H9 (cell line): Measurements from ENCODE around the gene GCNT2. TPM values are rescaled to one million over a fixed set of nuclear protein-coding genes. Genes with fewer than 3 reads are reported as not detected.

Source experiments
- DNase-seq: peaks from one replicate; pipeline ENCODE4 v3.0.0-alpha.2; 2017
- H2AFZ ChIP-seq: one replicate; pipeline ENCODE4 v1.6.1; 2013; ENCODE audit warnings: mild to moderate bottlenecking, low read length, control low read depth, moderate library complexity
- H2AK5ac ChIP-seq: 2 replicates; pipeline ENCODE4 v1.6.1; 2013; ENCODE audit warnings: low read length, control low read depth, mixed read lengths; ENCODE audit not compliant: insufficient read length
- H2BK120ac ChIP-seq: one replicate; pipeline ENCODE4 v1.6.1; 2013; ENCODE audit warnings: low read depth, mild to moderate bottlenecking, low read length, control low read depth, inconsistent platforms; ENCODE audit not compliant: poor library complexity, severe bottlenecking
- H2BK12ac ChIP-seq: 2 replicates; pipeline ENCODE4 v1.6.1; 2013; ENCODE audit warnings: low read length, control low read depth, mixed read lengths, low read depth; ENCODE audit not compliant: insufficient read length
- H2BK15ac ChIP-seq: 2 replicates; pipeline ENCODE4 v1.6.1; 2013; ENCODE audit warnings: low read depth, low read length, control low read depth
- H2BK20ac ChIP-seq: one replicate; pipeline ENCODE4 v1.6.1; 2013; ENCODE audit warnings: low read depth, mild to moderate bottlenecking, low read length, control low read depth, inconsistent platforms; ENCODE audit not compliant: poor library complexity, severe bottlenecking
- H2BK5ac ChIP-seq: 2 replicates; pipeline ENCODE4 v1.6.1; 2013; ENCODE audit warnings: low read length, control low read depth, mixed read lengths; ENCODE audit not compliant: insufficient read length
- H3K14ac ChIP-seq: 2 replicates; pipeline ENCODE4 v1.6.1; 2013; ENCODE audit warnings: low read length, control low read depth; ENCODE audit not compliant: insufficient read depth
- H3K18ac ChIP-seq: 2 replicates; pipeline ENCODE4 v1.6.1; 2013; ENCODE audit warnings: low read depth, mild to moderate bottlenecking, mixed read lengths, low read length, control low read depth; ENCODE audit not compliant: insufficient read length
- H3K23ac ChIP-seq: 2 replicates; pipeline ENCODE4 v1.6.1; 2013; ENCODE audit warnings: low read length, control low read depth, mixed read lengths, low read depth; ENCODE audit not compliant: insufficient read length
- H3K23me2 ChIP-seq: 2 replicates; pipeline ENCODE4 v1.6.1; 2013; ENCODE audit warnings: low read depth, mild to moderate bottlenecking, mixed read lengths, low read length, control low read depth; ENCODE audit not compliant: insufficient read length, poor library complexity, severe bottlenecking
- H3K27ac ChIP-seq: 2 replicates; pipeline ENCODE4 v1.5.1; 2013; ENCODE audit warnings: low read length, control low read depth, mixed read lengths, low read depth; ENCODE audit not compliant: insufficient read length
- H3K27me3 ChIP-seq: 2 replicates; pipeline ENCODE4 v1.6.1; 2013; ENCODE audit warnings: low read length, control low read depth, inconsistent platforms; ENCODE audit not compliant: insufficient read depth
- H3K4ac ChIP-seq: 2 replicates; pipeline ENCODE4 v1.6.1; 2013; ENCODE audit warnings: low read depth, mild to moderate bottlenecking, control low read depth, inconsistent platforms, low read length, moderate library complexity
- H3K4me1 ChIP-seq: 2 replicates; pipeline ENCODE4 v1.6.1; 2013; ENCODE audit warnings: low read length, control low read depth, inconsistent platforms; ENCODE audit not compliant: insufficient read depth
- H3K4me2 ChIP-seq: 2 replicates; pipeline ENCODE4 v1.6.1; 2013; ENCODE audit warnings: low read length, control low read depth, mixed read lengths; ENCODE audit not compliant: insufficient read length, insufficient read depth
- H3K56ac ChIP-seq: 2 replicates; pipeline ENCODE4 v1.6.1; 2013; ENCODE audit warnings: low read depth, mild to moderate bottlenecking, mixed read lengths, low read length, control low read depth; ENCODE audit not compliant: insufficient read length
- H3K79me1 ChIP-seq: 2 replicates; pipeline ENCODE4 v1.6.1; 2013; ENCODE audit warnings: low read depth, mild to moderate bottlenecking, moderate library complexity, low read length, control low read depth, inconsistent platforms; ENCODE audit not compliant: insufficient read depth, poor library complexity, severe bottlenecking
- H3K79me2 ChIP-seq: 2 replicates; pipeline ENCODE4 v1.6.1; 2013; ENCODE audit warnings: low read length, control low read depth, inconsistent platforms; ENCODE audit not compliant: insufficient read depth
- H3K9ac ChIP-seq: 2 replicates; pipeline ENCODE4 v1.6.1; 2013; ENCODE audit warnings: low read length, control low read depth, mixed read lengths; ENCODE audit not compliant: insufficient read length; ENCODE audit errors: extremely low read depth
- H3K9me3 ChIP-seq: one replicate; pipeline ENCODE4 v1.6.1; 2013; ENCODE audit warnings: low read depth, low read length, inconsistent platforms; ENCODE audit not compliant: control insufficient read depth
- H3T11ph ChIP-seq: one replicate; pipeline ENCODE4 v1.6.1; 2013; ENCODE audit warnings: mild to moderate bottlenecking, low read length, control low read depth, inconsistent platforms
- H4K20me1 ChIP-seq: one replicate; pipeline ENCODE4 v1.6.1; 2013; ENCODE audit not compliant: control insufficient read depth, insufficient read length, insufficient read depth
- H4K5ac ChIP-seq: 2 replicates; pipeline ENCODE4 v1.6.1; 2013; ENCODE audit warnings: low read depth, mild to moderate bottlenecking, mixed read lengths, low read length, control low read depth; ENCODE audit not compliant: insufficient read length
- H4K8ac ChIP-seq: replicated peaks from 2 replicates; pipeline ENCODE4 v1.6.1; 2013; ENCODE audit warnings: low read length, control low read depth, mixed read lengths, low read depth; ENCODE audit not compliant: insufficient read length
- H4K91ac ChIP-seq: 2 replicates; pipeline ENCODE4 v1.6.1; 2013; ENCODE audit warnings: low read depth, mild to moderate bottlenecking, moderate library complexity, mixed read lengths, low read length, control low read depth; ENCODE audit not compliant: insufficient read length
- H3K27ac Mint-ChIP-seq, 3 experiments: 2 replicates in 2 of 3; 3 replicates in 1 of 3; pipeline ENCODE4 v1.8.0; 2020 to 2021; ENCODE audit warnings: mixed read lengths in 3 of 3, mild to moderate bottlenecking in 1 of 3, moderate library complexity in 1 of 3
- H3K27me3 Mint-ChIP-seq: 2 replicates; pipeline ENCODE4 v1.8.0; 2021; ENCODE audit warnings: low read depth, mild to moderate bottlenecking, moderate library complexity, mixed read lengths
- H3K36me3 Mint-ChIP-seq, 3 experiments: 2 replicates in 2 of 3; 3 replicates in 1 of 3; pipeline ENCODE4 v1.8.0; 2020 to 2021; ENCODE audit warnings: low read depth in 3 of 3, mixed read lengths in 3 of 3; ENCODE audit not compliant: insufficient read depth in 1 of 3
- H3K4me1 Mint-ChIP-seq, 2 experiments: 2 replicates each; pipeline ENCODE4 v1.8.0; 2020; ENCODE audit warnings: mixed read lengths in 2 of 2
- H3K4me3 Mint-ChIP-seq, 2 experiments: 2 replicates in 1 of 2; 3 replicates in 1 of 2; pipeline ENCODE4 v1.8.0; 2020 to 2021; ENCODE audit warnings: mild to moderate bottlenecking in 2 of 2, mixed read lengths in 2 of 2, moderate library complexity in 1 of 2
- H3K9me3 Mint-ChIP-seq, 2 experiments: 2 replicates in 1 of 2; 3 replicates in 1 of 2; pipeline ENCODE4 v1.8.0; 2020; ENCODE audit warnings: mild to moderate bottlenecking in 2 of 2, mixed read lengths in 2 of 2, moderate library complexity in 1 of 2
- CTCF ChIP-seq: fragments of 200-600 bp; sonication (generic); conservative IDR thresholded peaks from 3 replicates; pipeline ENCODE4 v1.8.0; 2021; ENCODE audit warnings: antibody characterized with exemption, mild to moderate bottlenecking
- WGBS: extraction: QIAGEN DNeasy Blood & Tissue Kit; methylation state at CpG from one replicate; pipeline ENCODE4 v1.1.7; 2013; ENCODE audit warnings: missing lambda C conversion rate, low lambda C conversion rate, mixed read lengths; ENCODE audit not compliant: insufficient read length; ENCODE audit errors: extremely low coverage; 5-methylcytosine and 5-hydroxymethylcytosine counted together
- total RNA-seq: library from RNA; stranded (reverse); gene quantifications from 2 replicates; pipeline ENCODE4 v1.2.1, GENCODE V29; 2021

The GCNT2 gene
- total RNA-seq, 1 experiment from 2014 or later = 41.7 TPM

GRCh38 chr6:10472634-10473033 lies 48.5 kb upstream of the GCNT2 start:
- no CpG with 5 or more reads among the region's 3 CpGs for WGBS
- H3K9me3 ChIP-seq = no peaks in the 10 kb centered on the region
- no peak overlapping the region for H2BK15ac ChIP-seq
- Mint-ChIP-seq H3K4me3 (no peak overlapping the region), H3K36me3 (no peaks in the 10 kb centered on the region), H3K27me3 (peaks cover 10% of the 10 kb centered on the region), H3K27ac (no peak overlapping the region), H3K9me3 (no peaks in the 10 kb centered on the region), H3K4me1 (no peaks in the 10 kb centered on the region)
- H2BK12ac ChIP-seq = no peak overlapping the region
- no peak overlapping the region for H3K9ac ChIP-seq
- H3K79me1 ChIP-seq = no peaks in the 10 kb centered on the region
- no peak overlapping the region for H3K4me2 ChIP-seq
- DNase-seq = no peak
- H4K91ac ChIP-seq = no peak overlapping the region
- no peak overlapping the region for H4K8ac ChIP-seq
- no peak overlapping the region for H2BK5ac ChIP-seq
- no peak overlapping the region for H3K14ac ChIP-seq
- no peak overlapping the region for H3T11ph ChIP-seq
- H3K79me2 ChIP-seq = no peaks in the 10 kb centered on the region
- no peak overlapping the region for H3K4ac ChIP-seq
- H4K5ac ChIP-seq = no peak overlapping the region
- TF ChIP-seq CTCF = no peak
- no peak overlapping the region for H3K18ac ChIP-seq
- H3K27ac ChIP-seq = no peak overlapping the region
- no peak overlapping the region for H3K23ac ChIP-seq
- no peaks in the 10 kb centered on the region for H4K20me1 ChIP-seq
- no peak overlapping the region for H2AFZ ChIP-seq
- H3K4me1 ChIP-seq = no peaks in the 10 kb centered on the region
- H3K56ac ChIP-seq = no peak overlapping the region
- H3K27me3 ChIP-seq = no peaks in the 10 kb centered on the region
- no peak overlapping the region for H2BK20ac ChIP-seq
- no peak overlapping the region for H2AK5ac ChIP-seq
- H3K23me2 ChIP-seq = no peaks in the 10 kb centered on the region
- no peak overlapping the region for H2BK120ac ChIP-seq
